Keratinocyte (primary cell): ENCODE measurements around the gene MYH9.

Source experiments
- CTCF ChIP-seq, 3 experiments: IDR thresholded peaks in 1 of 3; conservative IDR thresholded peaks in 1 of 3; optimal IDR thresholded peaks in 1 of 3; 2 replicates in 2 of 3; 3 replicates in 1 of 3; pipeline versions ENCODE3 to v1.5.1; 2011; ENCODE audit warnings: low read length in 3 of 3, mild to moderate bottlenecking in 3 of 3, moderate library complexity in 2 of 3, control low read depth in 1 of 3, inconsistent platforms in 1 of 3; ENCODE audit not compliant: insufficient read depth in 2 of 3; ENCODE audit errors: extremely low read depth in 1 of 3
- EZH2 ChIP-seq: IDR thresholded peaks from one replicate; pipeline ENCODE4 v1.6.1; 2012; ENCODE audit warnings: inconsistent platforms, mild to moderate bottlenecking, low read length, moderate library complexity

- no peak for TF ChIP-seq CTCF (optimal IDR thresholded peaks at IDR 0.05 in 1 of 3, IDR thresholded peaks at IDR 0.05 in 1 of 3, conservative IDR thresholded peaks at IDR 0.05 in 1 of 3; ENCODE audit: extremely low read depth in 1 of 3, insufficient read depth in 2 of 3, low read length in 3 of 3)
- no peak for TF ChIP-seq EZH2
Measured at GRCh38 chr22:36280379-36280778, 107.4 kb downstream of the MYH9 start.
